WTC11 (cell line): Measurements from ENCODE around the gene RHOF. TPM values are rescaled to one million over a fixed set of nuclear protein-coding genes. Genes with fewer than 3 reads are reported as not detected.

Experiments used
- ATAC-seq: fragments of 200-7000 bp; cut with Tn5 transposase; 2 replicates; pipeline ENCODE4 v1.10.0; 2021; ENCODE audit warnings: mild to moderate bottlenecking, moderate library complexity
- CTCF ChIA-PET: fragments of 300-600 bp; sonication (Branson Sonifier 250); formaldehyde crosslinking; loops from one replicate; lab custom pipeline; 2021; ENCODE audit warnings: antibody characterized with exemption; lab: Charles Lee
- POLR2A ChIA-PET: fragments of 350-600 bp; sonication (Branson Sonifier 250); formaldehyde crosslinking; loops from one replicate; lab custom pipeline; 2021; ENCODE audit warnings: antibody characterized with exemption; lab: Charles Lee
- DNase-seq: peaks from one replicate; pipeline ENCODE4 v3.0.0; 2021; ENCODE audit warnings: low spot score
- H3K27ac Mint-ChIP-seq: 2 replicates; pipeline ENCODE4 v1.8.0; 2021; ENCODE audit warnings: mixed read lengths
- H3K27me3 Mint-ChIP-seq: 2 replicates; pipeline ENCODE4 v1.8.0; 2021; ENCODE audit warnings: low read depth, mild to moderate bottlenecking, moderate library complexity, mixed read lengths
- H3K36me3 Mint-ChIP-seq: 2 replicates; pipeline ENCODE4 v1.8.0; 2021; ENCODE audit warnings: mixed read lengths
- H3K4me1 Mint-ChIP-seq: 2 replicates; pipeline ENCODE4 v1.8.0; 2022; ENCODE audit warnings: mixed read lengths
- H3K4me3 Mint-ChIP-seq: 2 replicates; pipeline ENCODE4 v1.8.0; 2021; ENCODE audit warnings: mild to moderate bottlenecking, moderate library complexity, mixed read lengths
- H3K9me3 Mint-ChIP-seq: 2 replicates; pipeline ENCODE4 v1.8.0; 2021; ENCODE audit warnings: mixed read lengths
- ELF4 ChIP-seq: sonication (generic); formaldehyde crosslinking; IDR thresholded peaks from 2 replicates; pipeline ENCODE4 v1.8.1; 2022; ENCODE audit warnings: low read depth, mild to moderate bottlenecking, moderate library complexity, missing genetic modification reagents
- ESRRA ChIP-seq: sonication (generic); formaldehyde crosslinking; IDR thresholded peaks from 2 replicates; pipeline ENCODE4 v1.8.1; 2022; ENCODE audit warnings: mild to moderate bottlenecking, missing genetic modification reagents, borderline replicate concordance
- ETV6 ChIP-seq: sonication (generic); formaldehyde crosslinking; IDR thresholded peaks from 2 replicates; pipeline ENCODE4 v1.8.1; 2022; ENCODE audit warnings: mild to moderate bottlenecking, missing genetic modification reagents
- GABPB1 ChIP-seq: sonication (generic); formaldehyde crosslinking; IDR thresholded peaks from 2 replicates; pipeline ENCODE4 v1.8.1; 2023; ENCODE audit warnings: mild to moderate bottlenecking, missing genetic modification reagents
- GTF2I ChIP-seq: fragments of 250-450 bp; sonication (Bioruptor Pico); conservative IDR thresholded peaks from 2 replicates; pipeline ENCODE4 v1.4.0; 2021; ENCODE audit warnings: mild to moderate bottlenecking
- MLX ChIP-seq: sonication (generic); formaldehyde crosslinking; IDR thresholded peaks from 2 replicates; pipeline ENCODE4 v1.8.1; 2023; ENCODE audit warnings: mild to moderate bottlenecking, missing genetic modification reagents, moderate library complexity
- NR2C2 ChIP-seq: sonication (generic); formaldehyde crosslinking; IDR thresholded peaks from 2 replicates; pipeline ENCODE4 v1.8.0; 2022; ENCODE audit warnings: mild to moderate bottlenecking, missing genetic modification reagents
- ZNF121 ChIP-seq: sonication (generic); formaldehyde crosslinking; IDR thresholded peaks from 2 replicates; pipeline ENCODE4 v1.8.0; 2023; ENCODE audit warnings: missing genetic modification reagents
- ZNF512 ChIP-seq: sonication (generic); formaldehyde crosslinking; IDR thresholded peaks from 2 replicates; pipeline ENCODE4 v1.8.1; 2022; ENCODE audit warnings: missing genetic modification reagents, borderline replicate concordance
- ZNF532 ChIP-seq: fragments of 250-450 bp; sonication (Bioruptor Pico); IDR thresholded peaks from 2 replicates; pipeline ENCODE4 v1.9.0; 2021; ENCODE audit warnings: mild to moderate bottlenecking, borderline replicate concordance
- total RNA-seq: library from RNA; stranded (reverse); gene quantifications from 3 replicates; pipeline ENCODE4 v1.2.3, GENCODE V29; 2021
- TF ChIP-seq, protein P1 (sequence below): sonication (generic); formaldehyde crosslinking; IDR thresholded peaks from 2 replicates; pipeline ENCODE4 v1.8.1; 2022; ENCODE audit warnings: low read depth, mild to moderate bottlenecking, moderate library complexity, missing genetic modification reagents, borderline replicate concordance
- TF ChIP-seq, protein P2 (sequence below): fragments of 250-450 bp; sonication (Bioruptor Pico); IDR thresholded peaks from 2 replicates; pipeline ENCODE4 v1.9.0; 2021; ENCODE audit warnings: mild to moderate bottlenecking
- TF ChIP-seq, protein P3 (sequence below): sonication (generic); formaldehyde crosslinking; IDR thresholded peaks from 2 replicates; pipeline ENCODE4 v1.8.1; 2022; ENCODE audit warnings: low read depth, missing genetic modification reagents, borderline replicate concordance
- TF ChIP-seq, protein P4 (sequence below): sonication (generic); formaldehyde crosslinking; IDR thresholded peaks from 2 replicates; pipeline ENCODE4 v1.8.0; 2022; ENCODE audit warnings: mild to moderate bottlenecking, missing genetic modification reagents

RHOF gene
- total RNA-seq, 1 experiment from 2014 or later, result 45.3 TPM

- POLR2A ChIA-PET, result interaction anchor here (1.3 kb wide), 1 partner anchor 13 kb away, joined by 4 read pairs; no protein-coding TSS in a partner anchor
- CTCF ChIA-PET, result interaction anchor here (0.6 to 3.5 kb wide), 5 partner anchors 12 to 31 kb away, joined by 3 to 46 read pairs (median 4); partner anchors contain the start of gene RHOF
- peaks cover 16% of the 10 kb centered on the region for H3K36me3 Mint-ChIP-seq
- H3K4me1 Mint-ChIP-seq, result no peaks in the 10 kb centered on the region
- no peak for TF ChIP-seq GABPB1 (CRISPR knock-in tag)
- no peak for TF ChIP-seq ESRRA (CRISPR knock-in tag)
- TF ChIP-seq ETV6 (CRISPR knock-in tag), result no peak
- TF ChIP-seq, all 79 proteins: peak for 0
- Mint-ChIP-seq H3K27ac (no peak overlapping the region), H3K9me3 (no peaks in the 10 kb centered on the region), H3K27me3 (no peaks in the 10 kb centered on the region), H3K4me3 (no peak overlapping the region)
- no peak for ATAC-seq
- no peak for DNase-seq
Observed at GRCh38 chr12:121825041-121825523, 31.6 kb upstream of the RHOF start.

DNA sequence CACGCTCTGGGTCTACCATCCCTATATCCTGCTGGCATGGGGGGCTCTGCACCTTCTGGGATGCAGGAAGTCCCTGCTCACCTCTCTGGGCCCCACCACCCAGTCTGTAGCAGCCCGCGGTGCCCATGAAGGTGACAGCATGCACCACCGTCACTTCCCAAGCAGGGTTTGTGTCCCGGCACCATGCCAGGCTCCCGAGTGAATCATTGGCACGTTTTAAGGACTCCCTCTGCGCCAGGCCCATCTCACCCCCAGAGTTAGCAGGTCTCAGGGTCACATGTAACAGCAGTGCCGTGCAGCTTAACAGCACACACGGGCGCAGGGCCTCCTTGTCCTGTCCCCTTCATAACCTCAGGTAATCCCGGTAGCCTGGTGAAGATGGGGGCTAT is 30.2 kb upstream of the RHOF start:
- POLR2A ChIA-PET, result interaction anchor here (1.3 kb wide), 1 partner anchor 12 kb away, joined by 4 read pairs; no protein-coding TSS in a partner anchor
- no peak for TF ChIP-seq NR2C2 (CRISPR knock-in tag)
- no peak for TF ChIP-seq ZNF512 (CRISPR knock-in tag)
- TF ChIP-seq, protein P1, sequence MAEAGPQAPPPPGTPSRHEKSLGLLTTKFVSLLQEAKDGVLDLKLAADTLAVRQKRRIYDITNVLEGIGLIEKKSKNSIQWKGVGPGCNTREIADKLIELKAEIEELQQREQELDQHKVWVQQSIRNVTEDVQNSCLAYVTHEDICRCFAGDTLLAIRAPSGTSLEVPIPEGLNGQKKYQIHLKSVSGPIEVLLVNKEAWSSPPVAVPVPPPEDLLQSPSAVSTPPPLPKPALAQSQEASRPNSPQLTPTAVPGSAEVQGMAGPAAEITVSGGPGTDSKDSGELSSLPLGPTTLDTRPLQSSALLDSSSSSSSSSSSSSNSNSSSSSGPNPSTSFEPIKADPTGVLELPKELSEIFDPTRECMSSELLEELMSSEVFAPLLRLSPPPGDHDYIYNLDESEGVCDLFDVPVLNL (CRISPR knock-in tag), result no peak
- TF ChIP-seq, protein P2, sequence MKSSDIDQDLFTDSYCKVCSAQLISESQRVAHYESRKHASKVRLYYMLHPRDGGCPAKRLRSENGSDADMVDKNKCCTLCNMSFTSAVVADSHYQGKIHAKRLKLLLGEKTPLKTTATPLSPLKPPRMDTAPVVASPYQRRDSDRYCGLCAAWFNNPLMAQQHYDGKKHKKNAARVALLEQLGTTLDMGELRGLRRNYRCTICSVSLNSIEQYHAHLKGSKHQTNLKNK (CRISPR knock-in tag), result no peak
- TF ChIP-seq, protein P3, sequence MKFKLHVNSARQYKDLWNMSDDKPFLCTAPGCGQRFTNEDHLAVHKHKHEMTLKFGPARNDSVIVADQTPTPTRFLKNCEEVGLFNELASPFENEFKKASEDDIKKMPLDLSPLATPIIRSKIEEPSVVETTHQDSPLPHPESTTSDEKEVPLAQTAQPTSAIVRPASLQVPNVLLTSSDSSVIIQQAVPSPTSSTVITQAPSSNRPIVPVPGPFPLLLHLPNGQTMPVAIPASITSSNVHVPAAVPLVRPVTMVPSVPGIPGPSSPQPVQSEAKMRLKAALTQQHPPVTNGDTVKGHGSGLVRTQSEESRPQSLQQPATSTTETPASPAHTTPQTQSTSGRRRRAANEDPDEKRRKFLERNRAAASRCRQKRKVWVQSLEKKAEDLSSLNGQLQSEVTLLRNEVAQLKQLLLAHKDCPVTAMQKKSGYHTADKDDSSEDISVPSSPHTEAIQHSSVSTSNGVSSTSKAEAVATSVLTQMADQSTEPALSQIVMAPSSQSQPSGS (CRISPR knock-in tag), result no peak
- TF ChIP-seq, protein P4, sequence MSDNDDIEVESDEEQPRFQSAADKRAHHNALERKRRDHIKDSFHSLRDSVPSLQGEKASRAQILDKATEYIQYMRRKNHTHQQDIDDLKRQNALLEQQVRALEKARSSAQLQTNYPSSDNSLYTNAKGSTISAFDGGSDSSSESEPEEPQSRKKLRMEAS (CRISPR knock-in tag), result no peak
- no peak for TF ChIP-seq GTF2I (CRISPR knock-in tag)
- TF ChIP-seq ELF4 (CRISPR knock-in tag), result no peak
- no peak for TF ChIP-seq ZNF121
- TF ChIP-seq ZNF532 (CRISPR knock-in tag), result no peak
- TF ChIP-seq MLX (CRISPR knock-in tag), result no peak

More for the DNA sequence above, 30.2 kb upstream of the RHOF start:
- ATAC-seq (no peak), DNase-seq (no peak)
- Mint-ChIP-seq H3K4me1 (no peaks in the 10 kb centered on the region), H3K27me3 (no peaks in the 10 kb centered on the region), H3K4me3 (no peak overlapping the region), H3K9me3 (no peaks in the 10 kb centered on the region), H3K36me3 (peaks cover 19% of the 10 kb centered on the region), H3K27ac (no peak overlapping the region)
- CTCF ChIA-PET, result interaction anchor here (0.6 to 2.3 kb wide), 3 partner anchors 12 to 70 kb away, joined by 3 to 14 read pairs (median 3); no protein-coding TSS in a partner anchor
